ENCODE data around the gene RABGGTB. TPM values are rescaled to one million over a fixed set of nuclear protein-coding genes. Genes with fewer than 3 reads are reported as not detected.
"Not testable (repeated sequence)": the region's sequence is repeated elsewhere in the genome, so short reads cannot be mapped to it uniquely, and the experiment has no call there.

The RABGGTB gene
- polyA plus RNA-seq, 12 donors = 74.9 to 124 (median 94.9) TPM; not detected in 1

- DNase-seq = no peak
Observed at GRCh38 chr1:75789988-75790387, 3.9 kb downstream of the RABGGTB start.

GRCh38 chr1:75791022-75791421 lies 5.0 kb downstream of the RABGGTB start:
- no peak for DNase-seq

- DNase-seq = no peak
Observed at GRCh38 chr1:75792091-75792490, 6.0 kb downstream of the RABGGTB start.

GRCh38 chr1:75794382-75794781 lies 8.3 kb downstream of the RABGGTB start:
- no peak for DNase-seq

GRCh38 chr1:75795703-75796193 lies 9.7 kb downstream of the RABGGTB start:
- DNase-seq = no peak

- DNase-seq = no peak
Observed at GRCh38 chr1:75796376-75797272, 10.6 kb downstream of the RABGGTB start, which contains the start of gene MSH4. Gene MSH4, plus strand, starts transcription at chr1:75796882. Its CDS starts 104 bp downstream, at chr1:75796986.

- DNase-seq = no peak
Observed at GRCh38 chr1:75797273-75797588, 11.2 kb downstream of the RABGGTB start.

GRCh38 chr1:75797606-75798216 lies 11.7 kb downstream of the RABGGTB start:
- no peak for DNase-seq

GRCh38 chr1:75801480-75801879 lies 15.4 kb downstream of the RABGGTB start:
- not testable (repeated sequence) for DNase-seq

GRCh38 chr1:75808921-75809320 lies 22.9 kb downstream of the RABGGTB start:
- DNase-seq = no peak

GRCh38 chr1:75810113-75810512 lies 24.1 kb downstream of the RABGGTB start:
- DNase-seq = not testable (repeated sequence)

GRCh38 chr1:75811211-75811981 lies 25.3 kb downstream of the RABGGTB start:
- no peak for DNase-seq

- DNase-seq = no peak
Observed at GRCh38 chr1:75812065-75812464, 26.0 kb downstream of the RABGGTB start.

- DNase-seq = not testable (repeated sequence)
Observed at GRCh38 chr1:75823596-75823995, 37.5 kb downstream of the RABGGTB start.

- DNase-seq = no peak
Observed at GRCh38 chr1:75836528-75837100, 50.6 kb downstream of the RABGGTB start.

GRCh38 chr1:75838079-75838478 lies 52.0 kb downstream of the RABGGTB start:
- no peak for DNase-seq

- no peak for DNase-seq
Observed at GRCh38 chr1:75841421-75841820, 55.4 kb downstream of the RABGGTB start.
